GM12878 (cell line): Measurements from ENCODE around the gene HEMK1.

Experiments used
- ATF2 ChIP-seq: IDR thresholded peaks from 2 replicates; pipeline ENCODE4 v1.6.1; 2012; ENCODE audit warnings: low read length, inconsistent platforms
- CTCF ChIP-seq, 3 experiments: IDR thresholded peaks in 2 of 3; conservative IDR thresholded peaks in 1 of 3; 2 replicates each; pipeline ENCODE4 v1.5.1; 2011; ENCODE audit warnings: low read depth in 3 of 3, low read length in 3 of 3, mild to moderate bottlenecking in 3 of 3, control low read depth in 2 of 3, moderate library complexity in 2 of 3, inconsistent platforms in 1 of 3, mixed read lengths in 1 of 3; ENCODE audit not compliant: control insufficient read depth in 2 of 3, insufficient read depth in 1 of 3; ENCODE audit errors: extremely low read depth in 1 of 3
- PBX3 ChIP-seq: IDR thresholded peaks from 2 replicates; pipeline ENCODE4 v1.6.1; 2011; ENCODE audit warnings: mild to moderate bottlenecking, low read depth, low read length, moderate library complexity; ENCODE audit not compliant: insufficient replicate concordance

DNA sequence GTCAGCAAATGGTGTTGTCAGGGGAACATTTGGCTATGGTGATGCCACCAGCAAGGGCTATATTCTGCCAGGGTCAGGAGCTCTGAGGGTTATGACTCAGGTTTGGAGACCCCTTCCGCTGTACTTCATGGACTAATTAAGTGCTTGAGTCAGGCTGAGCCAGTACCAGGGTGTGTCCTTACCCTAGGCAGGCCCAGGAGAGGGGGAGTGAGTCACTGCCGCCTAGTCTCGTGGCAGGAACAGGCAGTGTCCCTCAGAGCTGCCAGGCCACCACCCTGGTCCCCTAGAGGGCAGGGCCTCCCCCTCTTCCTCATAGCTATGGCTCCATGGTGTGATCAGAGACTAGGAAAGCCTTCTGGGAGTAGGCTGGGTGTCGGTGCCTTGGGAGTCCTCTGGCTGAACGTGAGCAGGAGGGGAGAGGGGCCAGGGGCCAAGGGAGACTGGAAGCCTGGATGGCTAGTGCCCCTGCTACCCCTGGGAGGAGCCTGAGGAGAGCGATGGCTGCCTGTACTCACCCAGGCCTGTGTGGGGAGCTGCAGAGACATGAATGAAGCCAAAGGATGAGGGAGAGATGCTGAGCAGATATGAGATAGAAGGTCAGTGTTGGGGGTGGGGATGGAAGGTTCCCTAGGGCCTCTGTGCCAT lies 58.2 kb downstream of the HEMK1 start:
- peak; percentile 27 to 42 (median 37); a peak in 3 of 6 replicates for TF ChIP-seq CTCF (IDR thresholded peaks at IDR 0.05 in 2 of 3, conservative IDR thresholded peaks at IDR 0.05 in 1 of 3; ENCODE audit: control insufficient read depth in 2 of 3, extremely low read depth in 1 of 3, insufficient read depth in 1 of 3, low read depth in 3 of 3, low read length in 3 of 3)
- no peak for TF ChIP-seq PBX3
- no peak for TF ChIP-seq ATF2
